GM12873 (cell line): ENCODE data around the gene VPS37B.

Experiments used
- CTCF ChIP-seq: IDR thresholded peaks from 2 replicates; pipeline ENCODE4 v1.5.1; 2012; ENCODE audit warnings: low read depth, mild to moderate bottlenecking, moderate library complexity, low read length, control low read depth; ENCODE audit not compliant: insufficient read depth; ENCODE audit errors: missing control alignments

VPS37B gene

GRCh38 chr12:122875590-122876220 lies 20.2 kb downstream of the VPS37B start:
- TF ChIP-seq CTCF: no peak

- no peak for TF ChIP-seq CTCF
Measured at GRCh38 chr12:122874081-122874480, 21.8 kb downstream of the VPS37B start.

GRCh38 chr12:122873540-122873939 lies 22.4 kb downstream of the VPS37B start:
- TF ChIP-seq CTCF: no peak

- no peak for TF ChIP-seq CTCF
Measured at GRCh38 chr12:122872815-122873361, 23.0 kb downstream of the VPS37B start.

GRCh38 chr12:122871851-122872780 lies 23.8 kb downstream of the VPS37B start:
- no peak for TF ChIP-seq CTCF

- no peak for TF ChIP-seq CTCF
Measured at GRCh38 chr12:122870867-122871664, 24.9 kb downstream of the VPS37B start.

GRCh38 chr12:122870163-122870842 lies 25.6 kb downstream of the VPS37B start:
- TF ChIP-seq CTCF: no peak
